H9 (cell line): ENCODE results near the gene IGF1R. TPM values are rescaled to one million over a fixed set of nuclear protein-coding genes. Genes with fewer than 3 reads are reported as not detected.

Experiments
- DNase-seq: peaks from one replicate; pipeline ENCODE4 v3.0.0-alpha.2; 2017
- H2AFZ ChIP-seq: one replicate; pipeline ENCODE4 v1.6.1; 2013; ENCODE audit warnings: mild to moderate bottlenecking, low read length, control low read depth, moderate library complexity
- H2AK5ac ChIP-seq: 2 replicates; pipeline ENCODE4 v1.6.1; 2013; ENCODE audit warnings: low read length, control low read depth, mixed read lengths; ENCODE audit not compliant: insufficient read length
- H2BK120ac ChIP-seq: one replicate; pipeline ENCODE4 v1.6.1; 2013; ENCODE audit warnings: low read depth, mild to moderate bottlenecking, low read length, control low read depth, inconsistent platforms; ENCODE audit not compliant: poor library complexity, severe bottlenecking
- H2BK12ac ChIP-seq: 2 replicates; pipeline ENCODE4 v1.6.1; 2013; ENCODE audit warnings: low read length, control low read depth, mixed read lengths, low read depth; ENCODE audit not compliant: insufficient read length
- H2BK15ac ChIP-seq: 2 replicates; pipeline ENCODE4 v1.6.1; 2013; ENCODE audit warnings: low read depth, low read length, control low read depth
- H2BK20ac ChIP-seq: one replicate; pipeline ENCODE4 v1.6.1; 2013; ENCODE audit warnings: low read depth, mild to moderate bottlenecking, low read length, control low read depth, inconsistent platforms; ENCODE audit not compliant: poor library complexity, severe bottlenecking
- H2BK5ac ChIP-seq: 2 replicates; pipeline ENCODE4 v1.6.1; 2013; ENCODE audit warnings: low read length, control low read depth, mixed read lengths; ENCODE audit not compliant: insufficient read length
- H3K14ac ChIP-seq: 2 replicates; pipeline ENCODE4 v1.6.1; 2013; ENCODE audit warnings: low read length, control low read depth; ENCODE audit not compliant: insufficient read depth
- H3K18ac ChIP-seq: 2 replicates; pipeline ENCODE4 v1.6.1; 2013; ENCODE audit warnings: low read depth, mild to moderate bottlenecking, mixed read lengths, low read length, control low read depth; ENCODE audit not compliant: insufficient read length
- H3K23ac ChIP-seq: 2 replicates; pipeline ENCODE4 v1.6.1; 2013; ENCODE audit warnings: low read length, control low read depth, mixed read lengths, low read depth; ENCODE audit not compliant: insufficient read length
- H3K23me2 ChIP-seq: 2 replicates; pipeline ENCODE4 v1.6.1; 2013; ENCODE audit warnings: low read depth, mild to moderate bottlenecking, mixed read lengths, low read length, control low read depth; ENCODE audit not compliant: insufficient read length, poor library complexity, severe bottlenecking
- H3K27ac ChIP-seq: 2 replicates; pipeline ENCODE4 v1.5.1; 2013; ENCODE audit warnings: low read length, control low read depth, mixed read lengths, low read depth; ENCODE audit not compliant: insufficient read length
- H3K27me3 ChIP-seq: 2 replicates; pipeline ENCODE4 v1.6.1; 2013; ENCODE audit warnings: low read length, control low read depth, inconsistent platforms; ENCODE audit not compliant: insufficient read depth
- H3K4ac ChIP-seq: 2 replicates; pipeline ENCODE4 v1.6.1; 2013; ENCODE audit warnings: low read depth, mild to moderate bottlenecking, control low read depth, inconsistent platforms, low read length, moderate library complexity
- H3K4me1 ChIP-seq: 2 replicates; pipeline ENCODE4 v1.6.1; 2013; ENCODE audit warnings: low read length, control low read depth, inconsistent platforms; ENCODE audit not compliant: insufficient read depth
- H3K4me2 ChIP-seq: 2 replicates; pipeline ENCODE4 v1.6.1; 2013; ENCODE audit warnings: low read length, control low read depth, mixed read lengths; ENCODE audit not compliant: insufficient read length, insufficient read depth
- H3K56ac ChIP-seq: 2 replicates; pipeline ENCODE4 v1.6.1; 2013; ENCODE audit warnings: low read depth, mild to moderate bottlenecking, mixed read lengths, low read length, control low read depth; ENCODE audit not compliant: insufficient read length
- H3K79me1 ChIP-seq: 2 replicates; pipeline ENCODE4 v1.6.1; 2013; ENCODE audit warnings: low read depth, mild to moderate bottlenecking, moderate library complexity, low read length, control low read depth, inconsistent platforms; ENCODE audit not compliant: insufficient read depth, poor library complexity, severe bottlenecking
- H3K79me2 ChIP-seq: 2 replicates; pipeline ENCODE4 v1.6.1; 2013; ENCODE audit warnings: low read length, control low read depth, inconsistent platforms; ENCODE audit not compliant: insufficient read depth
- H3K9ac ChIP-seq: 2 replicates; pipeline ENCODE4 v1.6.1; 2013; ENCODE audit warnings: low read length, control low read depth, mixed read lengths; ENCODE audit not compliant: insufficient read length; ENCODE audit errors: extremely low read depth
- H3K9me3 ChIP-seq: one replicate; pipeline ENCODE4 v1.6.1; 2013; ENCODE audit warnings: low read depth, low read length, inconsistent platforms; ENCODE audit not compliant: control insufficient read depth
- H3T11ph ChIP-seq: one replicate; pipeline ENCODE4 v1.6.1; 2013; ENCODE audit warnings: mild to moderate bottlenecking, low read length, control low read depth, inconsistent platforms
- H4K20me1 ChIP-seq: one replicate; pipeline ENCODE4 v1.6.1; 2013; ENCODE audit not compliant: control insufficient read depth, insufficient read length, insufficient read depth
- H4K5ac ChIP-seq: 2 replicates; pipeline ENCODE4 v1.6.1; 2013; ENCODE audit warnings: low read depth, mild to moderate bottlenecking, mixed read lengths, low read length, control low read depth; ENCODE audit not compliant: insufficient read length
- H4K8ac ChIP-seq: replicated peaks from 2 replicates; pipeline ENCODE4 v1.6.1; 2013; ENCODE audit warnings: low read length, control low read depth, mixed read lengths, low read depth; ENCODE audit not compliant: insufficient read length
- H4K91ac ChIP-seq: 2 replicates; pipeline ENCODE4 v1.6.1; 2013; ENCODE audit warnings: low read depth, mild to moderate bottlenecking, moderate library complexity, mixed read lengths, low read length, control low read depth; ENCODE audit not compliant: insufficient read length
- H3K27ac Mint-ChIP-seq, 3 experiments: 2 replicates in 2 of 3; 3 replicates in 1 of 3; pipeline ENCODE4 v1.8.0; 2020 to 2021; ENCODE audit warnings: mixed read lengths in 3 of 3, mild to moderate bottlenecking in 1 of 3, moderate library complexity in 1 of 3
- H3K27me3 Mint-ChIP-seq: 2 replicates; pipeline ENCODE4 v1.8.0; 2021; ENCODE audit warnings: low read depth, mild to moderate bottlenecking, moderate library complexity, mixed read lengths
- H3K36me3 Mint-ChIP-seq, 3 experiments: 2 replicates in 2 of 3; 3 replicates in 1 of 3; pipeline ENCODE4 v1.8.0; 2020 to 2021; ENCODE audit warnings: low read depth in 3 of 3, mixed read lengths in 3 of 3; ENCODE audit not compliant: insufficient read depth in 1 of 3
- H3K4me1 Mint-ChIP-seq, 2 experiments: 2 replicates each; pipeline ENCODE4 v1.8.0; 2020; ENCODE audit warnings: mixed read lengths in 2 of 2
- H3K4me3 Mint-ChIP-seq, 2 experiments: 2 replicates in 1 of 2; 3 replicates in 1 of 2; pipeline ENCODE4 v1.8.0; 2020 to 2021; ENCODE audit warnings: mild to moderate bottlenecking in 2 of 2, mixed read lengths in 2 of 2, moderate library complexity in 1 of 2
- H3K9me3 Mint-ChIP-seq, 2 experiments: 2 replicates in 1 of 2; 3 replicates in 1 of 2; pipeline ENCODE4 v1.8.0; 2020; ENCODE audit warnings: mild to moderate bottlenecking in 2 of 2, mixed read lengths in 2 of 2, moderate library complexity in 1 of 2
- CTCF ChIP-seq: fragments of 200-600 bp; sonication (generic); conservative IDR thresholded peaks from 3 replicates; pipeline ENCODE4 v1.8.0; 2021; ENCODE audit warnings: antibody characterized with exemption, mild to moderate bottlenecking
- WGBS: extraction: QIAGEN DNeasy Blood & Tissue Kit; methylation state at CpG from one replicate; pipeline ENCODE4 v1.1.7; 2013; ENCODE audit warnings: missing lambda C conversion rate, low lambda C conversion rate, mixed read lengths; ENCODE audit not compliant: insufficient read length; ENCODE audit errors: extremely low coverage; 5-methylcytosine and 5-hydroxymethylcytosine counted together
- total RNA-seq: library from RNA; stranded (reverse); gene quantifications from 2 replicates; pipeline ENCODE4 v1.2.1, GENCODE V29; 2021

Gene IGF1R
- total RNA-seq, 1 experiment from 2014 or later: 70.0 TPM

- H3K27me3 Mint-ChIP-seq: peaks cover 4% of the 10 kb centered on the region
- Histone ChIP-seq H3K4ac (no peak overlapping the region), H4K8ac (no peak overlapping the region), H3K14ac (no peak overlapping the region), H4K20me1 (no peaks in the 10 kb centered on the region), H3K56ac (no peak overlapping the region), H3K4me1 (no peaks in the 10 kb centered on the region), H3K27me3 (no peaks in the 10 kb centered on the region), H3K79me1 (no peaks in the 10 kb centered on the region), H4K91ac (no peak overlapping the region), H3K27ac (no peak overlapping the region), H3K4me2 (no peak overlapping the region), H2BK5ac (no peak overlapping the region), H3T11ph (no peak overlapping the region), H4K5ac (no peak overlapping the region), H2BK120ac (no peak overlapping the region), H2BK12ac (no peak overlapping the region), H2AFZ (no peak overlapping the region), H3K9ac (no peak overlapping the region), H3K18ac (no peak overlapping the region), H2BK15ac (no peak overlapping the region), H3K23ac (no peak overlapping the region), H2BK20ac (no peak overlapping the region), H3K23me2 (no peaks in the 10 kb centered on the region), H2AK5ac (no peak overlapping the region), H3K79me2 (no peaks in the 10 kb centered on the region), H3K9me3 (peaks cover 14% of the 10 kb centered on the region)
- H3K27ac Mint-ChIP-seq: no peak overlapping the region
- peaks cover 6 to 12% (median 6%) of the 10 kb centered on the region in 3 experiments for H3K36me3 Mint-ChIP-seq
- no peak for DNase-seq
- no peaks in the 10 kb centered on the region for H3K4me1 Mint-ChIP-seq
- no peak overlapping the region for H3K4me3 Mint-ChIP-seq
- WGBS: no CpG with 5 or more reads among the region's 2 CpGs
- no peak for TF ChIP-seq CTCF
- peaks cover 23 to 25% of the 10 kb centered on the region in 2 experiments for H3K9me3 Mint-ChIP-seq
Measured at GRCh38 chr15:98983334-98983733, 335.0 kb downstream of the IGF1R start.
